ENCODE measurements around the gene CAMTA1.
A peak's percentile ranks its signal among the peaks of the same experiment; 100 is the strongest.
"Not testable (repeated sequence)": the region's sequence is repeated elsewhere in the genome, so short reads cannot be mapped to it uniquely, and the experiment has no call there.

The CAMTA1 gene, protein sequence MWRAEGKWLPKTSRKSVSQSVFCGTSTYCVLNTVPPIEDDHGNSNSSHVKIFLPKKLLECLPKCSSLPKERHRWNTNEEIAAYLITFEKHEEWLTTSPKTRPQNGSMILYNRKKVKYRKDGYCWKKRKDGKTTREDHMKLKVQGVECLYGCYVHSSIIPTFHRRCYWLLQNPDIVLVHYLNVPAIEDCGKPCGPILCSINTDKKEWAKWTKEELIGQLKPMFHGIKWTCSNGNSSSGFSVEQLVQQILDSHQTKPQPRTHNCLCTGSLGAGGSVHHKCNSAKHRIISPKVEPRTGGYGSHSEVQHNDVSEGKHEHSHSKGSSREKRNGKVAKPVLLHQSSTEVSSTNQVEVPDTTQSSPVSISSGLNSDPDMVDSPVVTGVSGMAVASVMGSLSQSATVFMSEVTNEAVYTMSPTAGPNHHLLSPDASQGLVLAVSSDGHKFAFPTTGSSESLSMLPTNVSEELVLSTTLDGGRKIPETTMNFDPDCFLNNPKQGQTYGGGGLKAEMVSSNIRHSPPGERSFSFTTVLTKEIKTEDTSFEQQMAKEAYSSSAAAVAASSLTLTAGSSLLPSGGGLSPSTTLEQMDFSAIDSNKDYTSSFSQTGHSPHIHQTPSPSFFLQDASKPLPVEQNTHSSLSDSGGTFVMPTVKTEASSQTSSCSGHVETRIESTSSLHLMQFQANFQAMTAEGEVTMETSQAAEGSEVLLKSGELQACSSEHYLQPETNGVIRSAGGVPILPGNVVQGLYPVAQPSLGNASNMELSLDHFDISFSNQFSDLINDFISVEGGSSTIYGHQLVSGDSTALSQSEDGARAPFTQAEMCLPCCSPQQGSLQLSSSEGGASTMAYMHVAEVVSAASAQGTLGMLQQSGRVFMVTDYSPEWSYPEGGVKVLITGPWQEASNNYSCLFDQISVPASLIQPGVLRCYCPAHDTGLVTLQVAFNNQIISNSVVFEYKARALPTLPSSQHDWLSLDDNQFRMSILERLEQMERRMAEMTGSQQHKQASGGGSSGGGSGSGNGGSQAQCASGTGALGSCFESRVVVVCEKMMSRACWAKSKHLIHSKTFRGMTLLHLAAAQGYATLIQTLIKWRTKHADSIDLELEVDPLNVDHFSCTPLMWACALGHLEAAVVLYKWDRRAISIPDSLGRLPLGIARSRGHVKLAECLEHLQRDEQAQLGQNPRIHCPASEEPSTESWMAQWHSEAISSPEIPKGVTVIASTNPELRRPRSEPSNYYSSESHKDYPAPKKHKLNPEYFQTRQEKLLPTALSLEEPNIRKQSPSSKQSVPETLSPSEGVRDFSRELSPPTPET (N-terminal part only)

DNA sequence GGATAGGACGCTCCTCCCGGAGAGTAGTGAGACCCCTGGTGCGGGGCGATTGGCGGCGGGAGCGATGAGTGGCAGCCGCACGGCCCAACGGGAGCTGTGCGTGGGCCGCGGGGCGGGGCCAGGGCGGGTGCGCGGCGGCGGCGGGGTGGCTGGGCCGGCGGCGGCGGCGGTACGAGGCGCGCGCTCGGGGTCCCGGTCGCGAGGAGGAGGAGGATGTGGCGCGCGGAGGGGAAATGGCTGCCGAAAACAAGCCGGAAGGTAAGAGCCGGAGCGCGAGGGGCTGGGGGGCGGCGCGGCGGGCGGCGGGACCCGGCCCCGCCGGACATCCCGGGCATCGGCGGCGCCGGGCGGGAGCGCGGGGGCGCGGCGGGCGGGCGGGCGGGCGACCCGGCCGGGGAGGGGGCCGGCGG lies at the start of gene CAMTA1:
Gene CAMTA1 (plus strand): TSS at position 137 of the 410 bp plus-strand sequence. CDS start 77 bp downstream, at position 214.
- Histone ChIP-seq H3K27me3 (ENCODE audit: insufficient read depth, low read length) (no peaks in the 10 kb centered on the region), H3K9me3 (ENCODE audit: insufficient read depth, low read depth, low read length) (no peaks in the 10 kb centered on the region), H3K9ac (ENCODE audit: low read depth, low read length) (peak within 1 kb of the TSS; percentile 85), H3K4me1 (ENCODE audit: insufficient read depth, low read length) (peaks cover 14% of the 10 kb centered on the region), H3K4me3 (ENCODE audit: low read length) (peak within 1 kb of the TSS; percentile 95), H3K27ac (ENCODE audit: low read length) (peak within 1 kb of the TSS; percentile 29), H3K36me3 (ENCODE audit: insufficient read depth, low read depth, low read length) (peaks cover 2% of the 10 kb centered on the region; the same call in 1 of the 2 replicates)

DNA sequence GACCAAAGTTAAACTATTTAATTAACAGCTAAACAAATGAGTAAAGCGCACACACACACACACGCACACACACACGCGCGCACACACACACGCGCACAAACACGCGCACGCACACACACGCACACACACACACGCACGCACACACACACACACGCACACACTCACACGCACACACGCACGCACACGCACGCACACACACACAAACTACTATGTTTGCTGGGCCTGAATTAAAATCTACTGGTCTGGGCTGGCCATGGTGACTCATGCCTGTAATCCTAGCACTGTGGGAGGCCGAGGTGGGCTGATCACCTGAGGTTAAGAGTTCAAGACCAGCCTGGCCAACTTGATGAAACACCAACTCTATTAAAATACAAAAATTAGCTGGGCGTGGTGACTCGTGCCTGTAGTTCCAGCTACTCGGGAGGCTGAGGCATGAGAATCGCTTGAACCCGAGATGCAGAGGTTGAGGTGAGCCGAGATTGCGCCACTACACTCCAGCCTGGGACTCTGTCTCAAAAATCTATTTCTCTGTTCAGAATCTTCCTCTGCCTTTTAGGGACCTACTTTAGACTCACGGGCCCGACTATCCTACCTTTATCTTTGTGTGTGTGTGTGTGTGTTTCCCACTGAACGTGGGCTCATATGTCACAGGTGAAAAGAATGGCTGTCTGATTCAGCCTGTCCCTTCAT lies 46.1 kb upstream of the CAMTA1 start:
- H3K4me3 ChIP-seq (ENCODE audit: low read length): no peak overlapping the region
- H3K27me3 ChIP-seq (ENCODE audit: insufficient read depth, low read length): no peaks in the 10 kb centered on the region

DNA sequence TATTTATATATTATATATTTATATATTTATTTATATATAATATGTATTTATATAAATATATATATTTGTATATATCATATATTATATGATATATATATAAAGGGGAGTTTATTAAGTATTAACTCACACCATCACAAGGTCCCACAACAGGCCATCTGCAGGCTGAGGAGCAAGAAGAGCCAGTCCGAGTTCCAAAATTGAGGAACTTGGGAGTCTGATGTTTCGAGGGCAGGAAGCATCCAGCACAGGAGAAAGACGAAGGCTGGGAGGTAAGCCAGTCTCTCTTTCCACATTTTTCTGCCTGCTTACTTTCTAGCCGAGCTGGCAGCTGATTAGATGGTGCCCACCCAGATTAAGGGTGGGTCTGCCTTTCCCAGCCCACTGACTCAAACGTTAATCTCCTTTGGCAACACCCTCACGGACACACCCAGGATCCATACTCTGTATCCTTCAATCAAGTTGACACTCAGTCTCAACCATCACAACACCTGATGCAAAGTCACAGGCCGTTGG lies 42.5 kb upstream of the CAMTA1 start:
- not testable (repeated sequence) for H3K9ac ChIP-seq (ENCODE audit: low read depth, low read length); H3K4me1 ChIP-seq (ENCODE audit: insufficient read depth, low read length); H3K9me3 ChIP-seq (ENCODE audit: insufficient read depth, low read depth, low read length); H3K27ac ChIP-seq (ENCODE audit: low read length); H3K27me3 ChIP-seq (ENCODE audit: insufficient read depth, low read length); H3K36me3 ChIP-seq (ENCODE audit: insufficient read depth, low read depth, low read length); H3K4me3 ChIP-seq (ENCODE audit: low read length)

More for the DNA sequence above, 46.1 kb upstream of the CAMTA1 start:
- no peak overlapping the region for H3K9ac ChIP-seq (ENCODE audit: low read depth, low read length)
- no peak overlapping the region for H3K27ac ChIP-seq (ENCODE audit: low read length)
- no peaks in the 10 kb centered on the region for H3K36me3 ChIP-seq (ENCODE audit: insufficient read depth, low read depth, low read length)
- no peaks in the 10 kb centered on the region for H3K4me1 ChIP-seq (ENCODE audit: insufficient read depth, low read length)
- no peaks in the 10 kb centered on the region for H3K9me3 ChIP-seq (ENCODE audit: insufficient read depth, low read depth, low read length)

DNA sequence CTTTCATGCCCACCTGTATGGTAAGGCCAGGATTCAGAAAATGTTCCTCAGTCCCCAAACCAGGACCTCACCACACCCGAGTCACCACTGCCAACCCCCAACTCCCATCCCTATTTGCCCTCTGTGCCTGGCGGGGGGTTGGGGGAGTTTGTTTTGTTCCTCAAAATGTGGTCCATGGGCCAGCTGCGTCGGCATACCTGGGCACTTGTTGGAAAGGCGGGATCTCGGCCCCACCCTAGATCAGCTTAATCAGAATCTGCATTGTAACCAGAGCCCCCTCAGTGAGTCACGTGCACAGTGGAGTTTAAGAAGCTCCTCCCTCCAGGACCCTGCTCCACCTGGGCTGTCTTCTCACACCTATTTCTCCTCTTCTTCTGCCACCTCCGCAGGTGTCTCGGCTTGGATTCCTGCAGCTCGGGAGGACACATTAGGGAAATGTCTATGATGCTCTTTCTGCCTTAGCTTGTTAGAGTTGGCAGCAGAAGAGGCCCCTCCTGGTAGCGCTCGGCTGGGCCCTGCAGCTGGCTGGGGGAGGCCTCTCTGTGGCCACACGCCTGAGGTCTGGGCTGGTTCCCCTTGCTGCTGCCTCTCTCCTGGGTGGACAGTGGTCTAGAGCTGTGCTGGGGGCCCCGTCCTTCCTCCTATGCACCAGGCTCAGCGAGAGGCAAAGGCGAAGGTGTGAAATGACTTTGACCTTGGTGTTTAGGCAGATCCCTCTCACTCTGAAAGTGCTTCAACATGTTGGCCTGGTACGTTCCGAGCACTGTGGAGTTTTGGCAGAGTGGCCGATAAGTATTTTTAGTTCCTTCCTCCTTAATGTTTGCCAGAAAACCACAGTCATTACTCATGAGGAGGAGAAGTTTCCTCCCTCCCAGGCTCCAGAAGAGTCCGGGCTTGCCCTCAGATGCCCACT lies 41.8 kb upstream of the CAMTA1 start:
- no peak overlapping the region for H3K9ac ChIP-seq (ENCODE audit: low read depth, low read length)
- 0 out of 2 replicates have a peak, but pooled peaks cover 4% of the 10 kb centered on the region for H3K27me3 ChIP-seq (ENCODE audit: insufficient read depth, low read length)
- no peaks in the 10 kb centered on the region for H3K9me3 ChIP-seq (ENCODE audit: insufficient read depth, low read depth, low read length)

DNA sequence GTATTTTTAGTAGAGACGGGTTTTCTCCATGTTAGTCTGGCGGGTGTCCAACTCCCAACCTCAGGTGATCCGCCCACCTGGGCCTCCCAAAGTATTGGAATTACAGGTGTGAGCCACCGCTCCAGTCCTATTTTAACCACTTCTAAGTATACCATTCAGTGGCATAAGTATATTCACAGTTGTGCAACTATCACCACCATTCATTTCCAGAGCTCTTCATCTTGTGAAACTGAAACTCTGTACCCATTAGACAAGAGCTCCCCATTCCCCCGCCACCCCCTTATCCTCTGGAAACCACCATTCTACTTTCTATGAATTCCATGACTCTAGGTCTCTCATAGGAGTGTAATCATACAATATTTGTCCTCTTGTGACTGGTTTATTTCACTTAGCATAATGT lies 40.2 kb upstream of the CAMTA1 start:
- H3K36me3 ChIP-seq (ENCODE audit: insufficient read depth, low read depth, low read length): no peaks in the 10 kb centered on the region
- no peaks in the 10 kb centered on the region for H3K4me1 ChIP-seq (ENCODE audit: insufficient read depth, low read length)
- 0 out of 2 replicates have a peak, but pooled peaks cover 11% of the 10 kb centered on the region for H3K27me3 ChIP-seq (ENCODE audit: insufficient read depth, low read length)
- H3K4me3 ChIP-seq (ENCODE audit: low read length): no peak overlapping the region
- H3K9me3 ChIP-seq (ENCODE audit: insufficient read depth, low read depth, low read length): no peaks in the 10 kb centered on the region
- H3K27ac ChIP-seq (ENCODE audit: low read length): no peak overlapping the region
- no peak overlapping the region for H3K9ac ChIP-seq (ENCODE audit: low read depth, low read length)

More for the DNA sequence above, 41.8 kb upstream of the CAMTA1 start:
- Histone ChIP-seq H3K27ac (ENCODE audit: low read length) (no peak overlapping the region), H3K4me3 (ENCODE audit: low read length) (no peak overlapping the region), H3K36me3 (ENCODE audit: insufficient read depth, low read depth, low read length) (no peaks in the 10 kb centered on the region), H3K4me1 (ENCODE audit: insufficient read depth, low read length) (no peaks in the 10 kb centered on the region)

DNA sequence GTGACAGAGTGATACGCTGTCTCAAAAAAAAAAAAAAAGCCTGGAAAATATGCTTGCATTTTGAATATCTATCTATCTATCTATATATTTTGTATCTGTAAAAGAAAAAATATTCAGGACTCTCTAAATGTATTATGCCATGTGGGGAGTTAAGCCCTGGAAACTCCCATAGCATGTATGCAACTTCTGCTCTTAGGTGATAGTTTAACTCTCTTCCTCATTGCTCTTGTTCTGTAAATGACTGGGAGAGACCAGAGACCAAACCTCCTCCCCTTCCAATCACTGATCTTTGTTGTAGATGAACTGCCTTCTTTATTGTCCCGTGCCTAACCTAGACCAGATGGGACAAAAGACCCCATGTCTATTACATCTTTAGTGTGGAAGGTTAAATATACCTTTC lies 37.6 kb upstream of the CAMTA1 start:
- Histone ChIP-seq H3K4me1 (ENCODE audit: insufficient read depth, low read length) (no peaks in the 10 kb centered on the region), H3K9ac (ENCODE audit: low read depth, low read length) (no peak overlapping the region), H3K36me3 (ENCODE audit: insufficient read depth, low read depth, low read length) (no peaks in the 10 kb centered on the region), H3K27me3 (ENCODE audit: insufficient read depth, low read length) (0 out of 2 replicates have a peak, but pooled peaks cover 11% of the 10 kb centered on the region), H3K27ac (ENCODE audit: low read length) (no peak overlapping the region), H3K9me3 (ENCODE audit: insufficient read depth, low read depth, low read length) (no peaks in the 10 kb centered on the region), H3K4me3 (ENCODE audit: low read length) (no peak overlapping the region)

DNA sequence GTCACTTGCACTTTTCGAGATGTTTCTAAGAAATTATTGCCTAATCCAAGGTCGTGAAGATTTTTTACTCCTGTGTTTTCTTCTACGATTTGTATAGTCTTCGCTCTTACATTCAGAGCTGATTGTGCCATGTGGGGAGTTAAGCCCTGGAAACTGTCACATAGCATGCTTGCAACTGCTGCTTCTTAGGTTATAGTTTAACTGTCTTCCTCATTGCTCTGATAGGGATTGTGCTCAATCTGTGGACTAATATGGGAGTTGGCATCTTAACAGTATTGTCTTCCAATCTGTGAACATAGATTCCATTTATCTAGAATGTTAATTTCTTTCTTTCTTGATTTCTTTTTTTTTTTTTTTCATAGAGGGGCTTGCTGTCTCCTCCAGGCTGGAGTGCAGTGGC lies 34.8 kb upstream of the CAMTA1 start:
- Histone ChIP-seq H3K27ac (ENCODE audit: low read length) (no peak overlapping the region), H3K9me3 (ENCODE audit: insufficient read depth, low read depth, low read length) (no peaks in the 10 kb centered on the region), H3K9ac (ENCODE audit: low read depth, low read length) (no peak overlapping the region), H3K36me3 (ENCODE audit: insufficient read depth, low read depth, low read length) (no peaks in the 10 kb centered on the region), H3K27me3 (ENCODE audit: insufficient read depth, low read length) (0 out of 2 replicates have a peak, but pooled peaks cover 11% of the 10 kb centered on the region), H3K4me1 (ENCODE audit: insufficient read depth, low read length) (no peaks in the 10 kb centered on the region), H3K4me3 (ENCODE audit: low read length) (no peak overlapping the region)

DNA sequence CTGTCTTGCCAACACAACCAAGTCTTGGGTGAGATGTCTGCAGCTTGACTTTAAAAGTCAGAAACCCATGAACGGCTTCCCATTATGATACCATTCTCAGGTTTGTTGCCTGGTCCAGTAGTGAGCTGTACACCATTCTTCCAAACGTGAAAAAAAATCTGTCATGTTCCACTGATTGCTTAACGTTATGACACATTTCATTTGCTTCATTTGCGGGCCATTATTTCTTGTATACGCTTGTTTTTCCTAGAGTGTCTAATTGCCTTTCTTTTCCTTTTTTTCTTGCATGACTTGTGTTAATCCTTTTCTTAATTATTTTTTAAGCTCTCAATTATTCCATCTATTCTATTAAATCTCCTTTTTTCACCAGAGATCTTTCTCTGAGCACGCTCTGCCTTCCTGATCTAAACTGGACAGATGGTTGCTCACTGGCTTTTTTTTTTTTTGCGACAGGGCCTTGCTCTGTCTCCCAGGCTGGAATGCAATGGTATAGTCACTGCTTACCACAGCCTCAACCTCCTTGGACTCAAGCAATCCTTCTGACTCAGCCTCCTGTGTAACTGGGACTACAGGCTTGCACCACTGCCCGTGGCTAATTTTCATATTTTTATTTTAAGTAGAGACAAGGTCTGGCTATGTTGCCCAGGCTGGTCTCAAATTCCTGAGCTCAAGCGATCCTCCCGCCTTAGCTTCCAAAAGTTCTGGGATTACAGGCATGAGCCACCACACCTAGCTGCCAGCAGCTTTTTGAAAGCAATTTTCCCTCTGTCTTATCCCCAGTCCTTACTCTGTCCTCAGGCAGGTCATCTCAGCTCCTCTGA lies 31.7 kb upstream of the CAMTA1 start:
- Histone ChIP-seq H3K4me3 (ENCODE audit: low read length) (no peak overlapping the region), H3K36me3 (ENCODE audit: insufficient read depth, low read depth, low read length) (no peaks in the 10 kb centered on the region), H3K27ac (ENCODE audit: low read length) (no peak overlapping the region), H3K4me1 (ENCODE audit: insufficient read depth, low read length) (no peaks in the 10 kb centered on the region), H3K9ac (ENCODE audit: low read depth, low read length) (no peak overlapping the region), H3K27me3 (ENCODE audit: insufficient read depth, low read length) (0 out of 2 replicates have a peak, but pooled peaks cover 7% of the 10 kb centered on the region), H3K9me3 (ENCODE audit: insufficient read depth, low read depth, low read length) (no peaks in the 10 kb centered on the region)

DNA sequence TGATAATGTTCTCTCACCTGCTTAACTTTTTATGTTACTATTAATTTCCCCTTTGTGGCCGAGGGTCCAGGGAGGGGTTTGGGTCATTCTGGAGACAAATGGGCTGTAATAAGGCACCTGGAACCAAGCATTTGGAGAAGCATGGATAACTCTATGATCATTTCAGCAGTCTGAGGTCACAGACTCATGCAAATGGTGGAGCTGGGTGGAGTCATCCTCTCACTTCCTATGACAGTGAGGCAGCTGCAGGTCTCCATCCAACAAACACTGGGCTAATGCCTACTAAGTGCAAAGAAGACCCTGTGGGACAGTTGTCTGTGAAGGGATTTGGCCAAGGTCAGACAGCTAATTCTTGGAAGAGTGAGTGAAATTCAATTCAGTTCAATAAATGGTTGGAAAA lies 28.8 kb upstream of the CAMTA1 start:
- H3K9ac ChIP-seq (ENCODE audit: low read depth, low read length): no peak overlapping the region
- H3K36me3 ChIP-seq (ENCODE audit: insufficient read depth, low read depth, low read length): no peaks in the 10 kb centered on the region
- no peaks in the 10 kb centered on the region for H3K9me3 ChIP-seq (ENCODE audit: insufficient read depth, low read depth, low read length)
- H3K27ac ChIP-seq (ENCODE audit: low read length): no peak overlapping the region
- no peaks in the 10 kb centered on the region for H3K27me3 ChIP-seq (ENCODE audit: insufficient read depth, low read length)
- H3K4me1 ChIP-seq (ENCODE audit: insufficient read depth, low read length): no peaks in the 10 kb centered on the region
- no peak overlapping the region for H3K4me3 ChIP-seq (ENCODE audit: low read length)
